Esophagus squamous epithelium (tissue), 4 donors: ENCODE data around the gene RSPH1.

ENCODE experiments used
- CTCF ChIP-seq, 6 experiments: fragments of 450-650 bp in 4 of 6; fragments of 200-600 bp in 2 of 6; sonication (generic) in 2 of 6; IDR thresholded peaks; one replicate each; pipeline ENCODE4 v1.5.1; 2016 to 2019; ENCODE audit warnings: antibody characterized with exemption in 6 of 6, mild to moderate bottlenecking in 4 of 6, moderate library complexity in 4 of 6
- POLR2A ChIP-seq, 4 donors: fragments of 450-650 bp; IDR thresholded peaks; one replicate each; pipeline ENCODE4 v1.6.1; 2017; ENCODE audit warnings: antibody characterized with exemption in 4 of 4, mild to moderate bottlenecking in 4 of 4, moderate library complexity in 3 of 4

- no peak for TF ChIP-seq POLR2A (IDR thresholded peaks at IDR 0.05)
- TF ChIP-seq CTCF (IDR thresholded peaks at IDR 0.05), result no peak
Observed at GRCh38 chr21:42500225-42500624, 4.2 kb upstream of the RSPH1 start.
